ENCODE data around the gene STING1. TPM values are rescaled to one million over a fixed set of nuclear protein-coding genes. Genes with fewer than 3 reads are reported as not detected.

The STING1 gene
- total and polyA plus RNA-seq, 2 donors (not counting 3 experiments of a cell fraction or from before 2014, with no cell fraction given) = 108 to 143 TPM

- POLR2A ChIA-PET = interaction anchor here (0.7 kb wide), 1 partner anchor 14 kb away, joined by 5 read pairs; no protein-coding TSS in a partner anchor
- Histone ChIP-seq H2AFZ (ENCODE audit: low read depth, low read length) (no peak overlapping the region), H3K27ac (ENCODE audit: insufficient read depth, low read depth, low read length) (peak overlapping the region; percentile 32), H3K4me3 (replicated peaks in 1 of 3; ENCODE audit: insufficient read depth in 1 of 3, low read depth in 1 of 3, low read length in 3 of 3) (no peak overlapping the region), H3K4me1 (ENCODE audit: control insufficient read depth, extremely low read depth, insufficient read depth, low read length) (peaks cover 58% of the 10 kb centered on the region), H3K36me3 (ENCODE audit: control insufficient read depth in 2 of 2, extremely low read depth in 1 of 2, insufficient read depth in 2 of 2, low read length in 2 of 2) (peaks cover 33 to 38% of the 10 kb centered on the region in 2 experiments), H4K20me1 (replicated peaks; ENCODE audit: control insufficient read depth, extremely low read depth, insufficient read depth, low read length) (no peaks in the 10 kb centered on the region), H3K9me1 (replicated peaks; ENCODE audit: control insufficient read depth, extremely low read depth, insufficient read depth, low read length) (no peaks in the 10 kb centered on the region), H3K9ac (replicated peaks; ENCODE audit: extremely low read depth, insufficient read depth, low read length) (no peak overlapping the region), H3K79me2 (ENCODE audit: control insufficient read depth, insufficient read depth, low read length) (peaks cover 8% of the 10 kb centered on the region), H3K9me3 (replicated peaks; ENCODE audit: control insufficient read depth, insufficient read depth, low read length) (no peaks in the 10 kb centered on the region), H3K27me3 (ENCODE audit: control insufficient read depth in 2 of 2, insufficient read depth in 2 of 2, low read length in 2 of 2) (no peaks in the 10 kb centered on the region), H3K4me2 (ENCODE audit: insufficient read depth, low read length) (no peak overlapping the region)
- CTCF ChIA-PET = interaction anchor here (0.8 to 3.6 kb wide), 4 partner anchors 25 to 66 kb away, joined by 3 to 44 read pairs (median 8); no protein-coding TSS in a partner anchor
- TF ChIP-seq FOS (IDR thresholded peaks at IDR 0.05; ENCODE audit: borderline replicate concordance, insufficient read depth, low read length) (no peak), POLR2AphosphoS5 (IDR thresholded peaks at IDR 0.05; ENCODE audit: insufficient read depth, low read depth, low read length) (no peak), JUN (IDR thresholded peaks at IDR 0.05; ENCODE audit: borderline replicate concordance, insufficient read depth, insufficient read length, low read depth) (no peak), GATA2 (IDR thresholded peaks at IDR 0.05; ENCODE audit: insufficient read depth, insufficient read length, low read depth, low read length) (no peak), POLR2A (IDR thresholded peaks at IDR 0.05; ENCODE audit: low read depth, low read length) (no peak), MAX (IDR thresholded peaks at IDR 0.05; ENCODE audit: insufficient read depth, insufficient read length) (no peak), MYC (IDR thresholded peaks at IDR 0.05; ENCODE audit: low read depth, low read length) (no peak), EZH2 (IDR thresholded peaks at IDR 0.05; ENCODE audit: borderline replicate concordance, low read depth, low read length, severe bottlenecking) (no peak), CTCF (IDR thresholded peaks at IDR 0.05; ENCODE audit: extremely low read depth in 1 of 2, insufficient read depth in 1 of 2, low read depth in 1 of 2, low read length in 2 of 2) (no peak)
- intact Hi-C loops (cut with micrococcal nuclease) (no loop called here), dilution Hi-C loops (cut with MboI; ENCODE audit: extremely low pct_ligation_motif_present, low sequenced_read_pairs) (no loop called here)
- FAIRE-seq (no peak), DNase-seq (ENCODE audit: low read depth, low spot score) (peak; percentile 15)
- no TSS peak for BruUV-seq (replicated peaks)
These were observed 35.4 kb downstream of the STING1 start for GRCh38 chr5:139446956-139447779.

All from endothelial cell of umbilical vein (primary cell).